Heart right ventricle (tissue), 16 donors: ENCODE results near the gene SLC15A3. TPM values are rescaled to one million over a fixed set of nuclear protein-coding genes. Genes with fewer than 3 reads are reported as not detected.

ENCODE experiments used
- ATAC-seq, 8 donors: fragments of 200-7000 bp; cut with Tn5 transposase; one replicate each; pipeline ENCODE4 v1.9.1; 2020; ENCODE audit warnings: mild to moderate bottlenecking in 8 of 8, moderate library complexity in 8 of 8, moderate number of reproducible peaks in 1 of 8
- DNase-seq, 2 donors: peaks; one replicate each; pipeline ENCODE4 v3.0.0-alpha.2; 2020
- H3K27ac ChIP-seq, 10 donors: fragments of 200-600 bp; sonication (generic) in 2 of 10; one replicate each; pipeline versions ENCODE4 v1.5.0 to v1.8.0; 2020 to 2022; ENCODE audit warnings: mild to moderate bottlenecking in 3 of 10
- H3K27me3 ChIP-seq, 7 donors: fragments of 200-600 bp; one replicate each; pipeline ENCODE4 v1.8.0; 2021 to 2022; ENCODE audit warnings: mild to moderate bottlenecking in 2 of 7
- H3K36me3 ChIP-seq, 9 donors: fragments of 200-600 bp; sonication (generic) in 1 of 9; one replicate each; pipeline versions ENCODE4 v1.5.0 to v1.8.0; 2020 to 2022; ENCODE audit warnings: mild to moderate bottlenecking in 2 of 9
- H3K4me1 ChIP-seq, 9 donors: fragments of 200-600 bp; sonication (generic) in 1 of 9; one replicate each; pipeline versions ENCODE4 v1.5.0 to v1.8.0; 2020 to 2022; ENCODE audit warnings: mild to moderate bottlenecking in 4 of 9
- H3K4me3 ChIP-seq, 10 donors: fragments of 200-600 bp; sonication (generic) in 2 of 10; one replicate each; pipeline versions ENCODE4 v1.5.0 to v1.8.0; 2020 to 2022; ENCODE audit warnings: mild to moderate bottlenecking in 7 of 10, moderate library complexity in 2 of 10
- H3K9me3 ChIP-seq, 11 donors: fragments of 200-600 bp in 10 of 11; sonication (generic) in 2 of 11; one replicate each; pipeline versions ENCODE4 v1.5.0 to v1.8.0; 2013 to 2022; ENCODE audit warnings: mild to moderate bottlenecking in 2 of 11, control low read depth in 1 of 11, moderate library complexity in 1 of 11
- WGBS, 2 donors: extraction: QIAGEN DNeasy Blood & Tissue Kit; methylation state at CpG; one replicate each; pipeline ENCODE4 v1.1.7; 2013; ENCODE audit warnings: inconsistent platforms in 1 of 2; 5-methylcytosine and 5-hydroxymethylcytosine counted together
- intact Hi-C, 10 donors: fragments of 100-400 bp; cut with DNase I; formaldehyde crosslinking; loops; one replicate each; pipeline versions ENCODE4 v1.11.1 to v1.14.2; 2022
- polyA plus RNA-seq, 2 donors: library from polyadenylated mRNA; stranded (reverse); fragments of 200-250 nt; gene quantifications; one replicate each; pipeline ENCODE4 v1.2.3, GENCODE V29; 2013
- total RNA-seq, 10 donors: library from RNA; stranded (reverse); fragmentation: NEBNext Ultra II Directional in 3 of 10; extraction: Animal tissue kit (Norgen Biotek cat#: 25700) in 3 of 10; gene quantifications; one replicate each; pipeline versions ENCODE4 v1.2.1 to v1.2.4, GENCODE V29; 2021 to 2023
- TF ChIP-seq, protein P1 (sequence below), 9 donors: fragments of 200-600 bp; sonication (generic) in 2 of 9; IDR thresholded peaks; one replicate each; pipeline versions ENCODE4 v1.5.0 to v1.8.0; 2021 to 2022; ENCODE audit warnings: antibody characterized with exemption in 9 of 9, mild to moderate bottlenecking in 5 of 9, moderate library complexity in 1 of 9
- donor health status: Arrhythmogenic right ventricular cardiomyopathy.
- donor health status: ischemic (EF 13 %, LVEDD 7.1; RV severe dilation, severe dysfunction).
- donor health status: healthy with polysubstance abuse.
- donor health status: DM: no; HTN: yes; CAD: no.
- donor health status: DM: no; HTN: no; CAD: no.
- donor health status: ischemic (EF 25% LVEDD 6.9; RV normal size, moderate dysfunction).
- donor health status: ischemic (EF 25% LVEDD 5.7; RV mildly dilated, moderate dysfunction).
- donor health status: healthy.
- donor health status: DM: yes; HTN: yes; CAD: no.
- donor health status: Ischemic cardiomyopathy.
- donor health status: ischemic (EF 35%, LVEDD 5.7; RV mildly dilated, moderate dysfunction).
- donor health status: nonischemic (EF 11% LVEDD 7.7; RV severe dilation, severe dysfunction).
- donor health status: DM: yes; HTN: yes; CAD: no.
- donor health status: PGD.
- donor health status: ischemic (EF 29% LVEDD 5.4; RV normal size, mild dysfunction).
- donor health status: nonischemic (EF 23%, LVEDD 6.1; RV moderate dilation, normal function).

Gene SLC15A3
- total and polyA plus RNA-seq, 12 donors = 9.5 to 52.4 (median 19.5) TPM

DNA sequence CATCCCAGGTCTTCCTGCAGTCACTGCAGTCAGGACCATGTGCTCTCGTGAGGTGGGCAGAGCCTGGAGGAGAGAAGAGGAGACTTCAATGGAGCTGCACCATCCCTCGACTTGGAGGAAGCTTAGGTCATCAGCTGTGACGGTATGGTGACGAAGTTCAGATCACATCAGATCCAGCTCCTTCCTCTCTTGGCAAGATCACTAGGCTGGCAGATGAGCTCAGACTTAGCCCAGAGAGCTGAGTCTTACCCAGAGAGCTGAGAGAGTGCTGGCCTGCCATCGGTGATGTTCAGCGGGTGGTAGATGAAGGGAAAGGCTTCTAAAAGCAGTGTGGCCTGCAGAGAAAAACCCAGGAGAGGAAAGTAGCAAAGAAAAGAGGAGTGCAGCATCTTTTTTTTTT, 1.8 kb upstream of the SLC15A3 start:
- WGBS, 2 donors = 73 to 76% methylated on average over 6 of the region's 6 CpGs
- peak in 1 of 8 donors; percentile 24 for ATAC-seq
- intact Hi-C loops = loop anchor here in 3 of 10 donors (5.0 kb wide), 2 partner anchors 36 to 46 kb away; partner anchors contain the start of gene PRPF19 (in 1 of the 3)
- TF ChIP-seq, protein P1, sequence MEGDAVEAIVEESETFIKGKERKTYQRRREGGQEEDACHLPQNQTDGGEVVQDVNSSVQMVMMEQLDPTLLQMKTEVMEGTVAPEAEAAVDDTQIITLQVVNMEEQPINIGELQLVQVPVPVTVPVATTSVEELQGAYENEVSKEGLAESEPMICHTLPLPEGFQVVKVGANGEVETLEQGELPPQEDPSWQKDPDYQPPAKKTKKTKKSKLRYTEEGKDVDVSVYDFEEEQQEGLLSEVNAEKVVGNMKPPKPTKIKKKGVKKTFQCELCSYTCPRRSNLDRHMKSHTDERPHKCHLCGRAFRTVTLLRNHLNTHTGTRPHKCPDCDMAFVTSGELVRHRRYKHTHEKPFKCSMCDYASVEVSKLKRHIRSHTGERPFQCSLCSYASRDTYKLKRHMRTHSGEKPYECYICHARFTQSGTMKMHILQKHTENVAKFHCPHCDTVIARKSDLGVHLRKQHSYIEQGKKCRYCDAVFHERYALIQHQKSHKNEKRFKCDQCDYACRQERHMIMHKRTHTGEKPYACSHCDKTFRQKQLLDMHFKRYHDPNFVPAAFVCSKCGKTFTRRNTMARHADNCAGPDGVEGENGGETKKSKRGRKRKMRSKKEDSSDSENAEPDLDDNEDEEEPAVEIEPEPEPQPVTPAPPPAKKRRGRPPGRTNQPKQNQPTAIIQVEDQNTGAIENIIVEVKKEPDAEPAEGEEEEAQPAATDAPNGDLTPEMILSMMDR (IDR thresholded peaks at IDR 0.05) = no peak
- H3K9me3 ChIP-seq = no peaks in the 10 kb centered on the region
- no peak for DNase-seq
- peaks cover 0 to 64% (median 23%) of the 10 kb centered on the region in 9 donors for H3K4me1 ChIP-seq
- no peak overlapping the region for H3K4me3 ChIP-seq
- peaks cover 0 to 10% (median 5%) of the 10 kb centered on the region in 7 donors for H3K27me3 ChIP-seq
- no peaks in the 10 kb centered on the region for H3K36me3 ChIP-seq
- peak overlapping the region in 3 of 10 donors; percentile 92 to 96 (median 93) for H3K27ac ChIP-seq

DNA sequence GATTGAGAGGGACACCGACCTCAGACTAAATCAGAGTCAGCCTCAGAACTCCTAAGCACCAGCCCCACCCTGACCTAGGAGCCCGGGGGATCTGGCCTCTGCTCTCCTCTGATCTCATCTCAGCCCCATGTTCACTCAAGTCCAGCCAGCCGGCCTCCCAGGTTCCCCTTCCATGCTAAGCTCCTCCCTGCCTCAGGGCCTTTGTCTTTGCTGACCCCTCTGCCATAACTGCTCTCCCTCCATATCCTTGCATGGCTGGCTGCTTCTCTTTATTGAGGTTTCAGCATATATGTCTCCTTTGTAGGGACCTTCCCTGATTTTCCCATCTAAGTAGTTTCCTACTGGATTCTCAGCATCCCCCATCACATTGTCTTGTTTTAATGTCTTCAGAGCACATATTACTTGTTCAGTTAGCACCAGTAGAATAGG, 780 bp upstream of the SLC15A3 start:
- Histone ChIP-seq H3K4me1 (peaks cover 0 to 74% (median 29%) of the 10 kb centered on the region in 9 donors), H3K4me3 (peak overlapping the region in 9 of 10 donors; percentile 42 to 72 (median 57)), H3K9me3 (no peaks in the 10 kb centered on the region), H3K27me3 (peaks cover 0 to 10% (median 5%) of the 10 kb centered on the region in 7 donors), H3K27ac (peak overlapping the region; percentile 80 to 96 (median 86)), H3K36me3 (no peaks in the 10 kb centered on the region)
- intact Hi-C loops = loop anchor here in 3 of 10 donors (5.0 kb wide), 2 partner anchors 35 to 45 kb away; partner anchors contain the start of gene PRPF19 (in 1 of the 3)
- 24 to 41% methylated on average over 3 of the region's 3 CpGs for WGBS, 2 donors
- ATAC-seq (peak in 1 of 8 donors; percentile 24), DNase-seq (no peak)
- TF ChIP-seq, protein P1 (IDR thresholded peaks at IDR 0.05) = no peak

GRCh38 chr11:60951606-60951903, 421 bp downstream of the SLC15A3 start:
- TF ChIP-seq, protein P1 (IDR thresholded peaks at IDR 0.05) = no peak
- Histone ChIP-seq H3K27me3 (peaks cover 0 to 10% (median 5%) of the 10 kb centered on the region in 7 donors), H3K4me3 (peak overlapping the region; percentile 42 to 72 (median 56)), H3K36me3 (peaks cover 0 to 8% (median 0%) of the 10 kb centered on the region in 9 donors), H3K4me1 (peaks cover 0 to 72% (median 29%) of the 10 kb centered on the region in 9 donors), H3K9me3 (no peaks in the 10 kb centered on the region), H3K27ac (peak overlapping the region; percentile 80 to 96 (median 86))
- 7 to 9% methylated on average over 5 to 8 of the region's 8 CpGs for WGBS, 2 donors
- DNase-seq = no peak
- intact Hi-C loops = loop anchor here in 3 of 10 donors (5.0 kb wide), 2 partner anchors 34 to 44 kb away; partner anchors contain the start of gene PRPF19 (in 1 of the 3)
- ATAC-seq = peak; percentile 23 to 57 (median 44)

DNA sequence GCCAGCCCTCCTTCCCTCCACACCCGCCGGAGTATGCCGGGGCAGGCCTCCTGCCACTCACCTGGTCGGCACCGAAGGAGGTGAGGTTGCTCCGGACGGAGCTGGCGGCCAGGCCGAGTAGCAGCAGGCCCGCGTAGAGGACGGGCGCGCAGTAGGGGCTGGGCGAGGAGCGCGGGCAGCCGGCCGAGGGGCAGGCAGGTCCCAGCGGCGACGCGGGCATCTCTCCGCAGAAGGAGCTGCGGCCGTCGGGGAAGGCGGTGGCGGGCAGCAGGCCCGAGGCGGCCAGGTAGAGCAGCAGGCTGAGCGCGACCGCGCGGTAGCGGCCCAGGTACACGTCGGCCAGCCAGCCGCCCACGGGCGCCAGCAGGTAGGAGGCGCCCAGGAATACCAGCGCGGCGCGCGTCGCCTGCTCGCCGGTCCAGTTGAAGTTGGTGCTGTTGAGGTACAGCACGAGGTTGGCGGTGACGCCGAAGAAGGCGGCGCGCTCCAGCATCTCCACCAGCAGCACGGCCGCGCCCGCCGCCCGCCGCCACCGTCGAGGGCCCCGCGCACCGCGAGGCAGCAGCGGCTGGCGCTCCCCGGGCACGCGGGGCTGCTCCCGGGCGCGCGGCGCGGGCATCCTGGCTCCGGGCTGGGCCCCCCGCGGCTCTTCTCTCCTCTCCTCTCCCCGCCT, 907 bp downstream of the SLC15A3 start:
- peak overlapping the region; percentile 18 to 96 (median 86) for H3K27ac ChIP-seq
- WGBS, 2 donors = 8 to 10% methylated on average over 65 to 86 of the region's 86 CpGs
- peaks cover 0 to 13% (median 0%) of the 10 kb centered on the region in 9 donors for H3K36me3 ChIP-seq
- H3K9me3 ChIP-seq = no peaks in the 10 kb centered on the region
- H3K4me1 ChIP-seq = peaks cover 0 to 75% (median 29%) of the 10 kb centered on the region in 9 donors
- peak overlapping the region; percentile 42 to 72 (median 56) for H3K4me3 ChIP-seq
- intact Hi-C loops = loop anchor here in 3 of 10 donors (5.0 kb wide), 2 partner anchors 34 to 44 kb away; partner anchors contain the start of gene PRPF19 (in 1 of the 3)
- TF ChIP-seq, protein P1 (IDR thresholded peaks at IDR 0.05) = no peak
- ATAC-seq = peak in 5 of 8 donors; percentile 2 to 51 (median 13)
- H3K27me3 ChIP-seq = peaks cover 0 to 10% (median 5%) of the 10 kb centered on the region in 7 donors
- peak in 1 of 2 donors; percentile 52 for DNase-seq
